Neural progenitor cell (in vitro differentiated cells): ENCODE results near the gene PAK4. TPM values are rescaled to one million over a fixed set of nuclear protein-coding genes. Genes with fewer than 3 reads are reported as not detected.

Experiments used
- DNase-seq: peaks from one replicate; pipeline ENCODE4 v3.0.0-alpha.2; 2016; ENCODE audit warnings: low spot score
- H2AFZ ChIP-seq: fragments of 200-600 bp; sonication (generic); replicated peaks from 2 replicates; pipeline ENCODE4 v1.6.1; 2016; ENCODE audit warnings: antibody characterized with exemption
- H3F3A ChIP-seq: fragments of 200-600 bp; sonication (generic); 2 replicates; pipeline ENCODE4 v1.6.1; 2016; ENCODE audit warnings: antibody characterized with exemption, low read depth
- H3K27ac ChIP-seq: fragments of 200-600 bp; sonication (generic); 2 replicates; pipeline ENCODE4 v1.5.1; 2016; ENCODE audit warnings: mild to moderate bottlenecking
- H3K27me3 ChIP-seq: fragments of 200-600 bp; sonication (generic); 2 replicates; pipeline ENCODE4 v1.6.1; 2016; ENCODE audit warnings: mild to moderate bottlenecking, moderate library complexity
- H3K36me3 ChIP-seq: fragments of 200-600 bp; sonication (generic); 2 replicates; pipeline ENCODE4 v1.5.1; 2016
- H3K4me1 ChIP-seq: fragments of 200-600 bp; sonication (generic); 2 replicates; pipeline ENCODE4 v1.6.1; 2016; ENCODE audit warnings: mixed run types
- H3K4me2 ChIP-seq: fragments of 200-600 bp; sonication (generic); 2 replicates; pipeline ENCODE4 v1.6.1; 2016
- H3K4me3 ChIP-seq: fragments of 200-600 bp; sonication (generic); 2 replicates; pipeline ENCODE4 v1.5.1; 2016
- H3K79me2 ChIP-seq: fragments of 200-600 bp; sonication (generic); 2 replicates; pipeline ENCODE4 v1.6.1; 2016; ENCODE audit warnings: low read depth
- H3K9ac ChIP-seq: fragments of 200-600 bp; sonication (generic); 2 replicates; pipeline ENCODE4 v1.6.1; 2016
- H3K9me3 ChIP-seq: fragments of 200-600 bp; sonication (generic); 2 replicates; pipeline ENCODE4 v1.5.1; 2016; ENCODE audit warnings: low read depth
- H4K20me1 ChIP-seq: fragments of 200-600 bp; sonication (generic); 2 replicates; pipeline ENCODE4 v1.6.1; 2016; ENCODE audit warnings: low read depth
- H3K27ac Mint-ChIP-seq: 3 replicates; pipeline ENCODE4 v1.8.0; 2021; ENCODE audit warnings: mixed read lengths
- H3K27me3 Mint-ChIP-seq: 2 replicates; pipeline ENCODE4 v1.8.0; 2022; ENCODE audit warnings: low read depth, mild to moderate bottlenecking, inconsistent platforms, moderate library complexity, mixed read lengths; ENCODE audit not compliant: insufficient read depth
- H3K36me3 Mint-ChIP-seq: 3 replicates; pipeline ENCODE4 v1.8.0; 2021; ENCODE audit warnings: mixed read lengths
- H3K4me1 Mint-ChIP-seq: 3 replicates; pipeline ENCODE4 v1.8.0; 2021; ENCODE audit warnings: mixed read lengths
- H3K4me3 Mint-ChIP-seq: 3 replicates; pipeline ENCODE4 v1.8.0; 2021; ENCODE audit warnings: mild to moderate bottlenecking, moderate library complexity, mixed read lengths
- H3K9me3 Mint-ChIP-seq: 3 replicates; pipeline ENCODE4 v1.8.0; 2020; ENCODE audit warnings: mixed read lengths
- CTCF ChIP-seq: fragments of 200-600 bp; sonication (generic); IDR thresholded peaks from 2 replicates; pipeline ENCODE4 v1.5.1; 2017; ENCODE audit warnings: antibody characterized with exemption, mild to moderate bottlenecking
- EZH2 ChIP-seq: fragments of 200-600 bp; sonication (generic); IDR thresholded peaks from 2 replicates; pipeline ENCODE4 v1.6.1; 2017; ENCODE audit warnings: antibody characterized with exemption, mild to moderate bottlenecking, moderate library complexity
- EZH2phosphoT487 ChIP-seq: fragments of 200-600 bp; sonication (generic); IDR thresholded peaks from 2 replicates; pipeline ENCODE4 v1.6.1; 2017; ENCODE audit warnings: antibody characterized with exemption
- total RNA-seq: library from RNA; depleted of rRNA; stranded (reverse); fragments of >200 nt; gene quantifications from 2 replicates; pipeline ENCODE4 v1.2.3, GENCODE V29; 2015; ENCODE audit warnings: low replicate concordance

PAK4 gene
- total RNA-seq, 1 donor from 2014 or later: 9.7 TPM

GRCh38 chr19:39147480-39147879 lies 21.9 kb downstream of the PAK4 start:
- H3K27ac Mint-ChIP-seq: no peak overlapping the region
- TF ChIP-seq CTCF (no peak), EZH2phosphoT487 (no peak), EZH2 (no peak)
- H4K20me1 ChIP-seq: peaks cover 75% of the 10 kb centered on the region
- H3K27me3 Mint-ChIP-seq: peaks cover 7% of the 10 kb centered on the region
- H3K4me1 Mint-ChIP-seq: peaks cover 25% of the 10 kb centered on the region
- H3K27ac ChIP-seq: no peak overlapping the region
- no peak overlapping the region for H2AFZ ChIP-seq
- no peaks in the 10 kb centered on the region for H3K9me3 ChIP-seq
- peaks cover 5% of the 10 kb centered on the region for H3K36me3 ChIP-seq
- H3K27me3 ChIP-seq: no peaks in the 10 kb centered on the region
- H3K4me1 ChIP-seq: peaks cover 27% of the 10 kb centered on the region
- H3K4me3 Mint-ChIP-seq: no peak overlapping the region
- H3K9ac ChIP-seq: no peak overlapping the region
- H3K9me3 Mint-ChIP-seq: peaks cover 2% of the 10 kb centered on the region
- H3K4me3 ChIP-seq: no peak overlapping the region
- H3F3A ChIP-seq: peaks cover 22% of the 10 kb centered on the region
- no peak for DNase-seq
- no peak overlapping the region for H3K4me2 ChIP-seq
- H3K36me3 Mint-ChIP-seq: peaks cover 9% of the 10 kb centered on the region
- peaks cover 93% of the 10 kb centered on the region for H3K79me2 ChIP-seq

GRCh38 chr19:39148939-39149529 lies 23.4 kb downstream of the PAK4 start:
- Histone ChIP-seq H3K4me2 (no peak overlapping the region), H3F3A (peaks cover 22% of the 10 kb centered on the region), H4K20me1 (peaks cover 76% of the 10 kb centered on the region), H3K4me3 (no peak overlapping the region), H3K27ac (no peak overlapping the region), H3K9me3 (no peaks in the 10 kb centered on the region), H2AFZ (no peak overlapping the region), H3K4me1 (peaks cover 26% of the 10 kb centered on the region), H3K9ac (no peak overlapping the region), H3K79me2 (peaks cover 94% of the 10 kb centered on the region), H3K36me3 (peaks cover 5% of the 10 kb centered on the region), H3K27me3 (no peaks in the 10 kb centered on the region)
- no peak for TF ChIP-seq EZH2
- TF ChIP-seq EZH2phosphoT487: no peak
- TF ChIP-seq CTCF: no peak
- Mint-ChIP-seq H3K27ac (no peak overlapping the region), H3K27me3 (peaks cover 7% of the 10 kb centered on the region), H3K4me1 (peaks cover 20% of the 10 kb centered on the region), H3K4me3 (no peak overlapping the region), H3K36me3 (peaks cover 12% of the 10 kb centered on the region), H3K9me3 (peaks cover 2% of the 10 kb centered on the region)
- DNase-seq: no peak

- peaks cover 13% of the 10 kb centered on the region for H3K4me1 Mint-ChIP-seq
- H3K27me3 ChIP-seq: no peaks in the 10 kb centered on the region
- H2AFZ ChIP-seq: no peak overlapping the region
- H3K9me3 Mint-ChIP-seq: peaks cover 2% of the 10 kb centered on the region
- H3F3A ChIP-seq: peaks cover 10% of the 10 kb centered on the region
- H3K4me1 ChIP-seq: peaks cover 19% of the 10 kb centered on the region
- H3K27me3 Mint-ChIP-seq: peaks cover 7% of the 10 kb centered on the region
- H3K27ac ChIP-seq: no peak overlapping the region
- TF ChIP-seq EZH2phosphoT487 (no peak), CTCF (no peak), EZH2 (no peak)
- peaks cover 89% of the 10 kb centered on the region for H3K79me2 ChIP-seq
- no peak overlapping the region for H3K27ac Mint-ChIP-seq
- DNase-seq: no peak
- peaks cover 5% of the 10 kb centered on the region for H3K36me3 ChIP-seq
- no peak overlapping the region for H3K4me3 ChIP-seq
- H3K9me3 ChIP-seq: no peaks in the 10 kb centered on the region
- H4K20me1 ChIP-seq: peaks cover 76% of the 10 kb centered on the region
- no peak overlapping the region for H3K4me3 Mint-ChIP-seq
- no peak overlapping the region for H3K9ac ChIP-seq
- no peak overlapping the region for H3K4me2 ChIP-seq
- H3K36me3 Mint-ChIP-seq: peaks cover 14% of the 10 kb centered on the region
These were observed 24.6 kb downstream of the PAK4 start for GRCh38 chr19:39150235-39150634.
